K562 (cell line): Measurements from ENCODE around the gene BEND5. TPM values are rescaled to one million over a fixed set of nuclear protein-coding genes. Genes with fewer than 3 reads are reported as not detected.
A peak's percentile ranks its signal among the peaks of the same experiment; 100 is the strongest.

Source experiments
- ATAC-seq: fragments of 200-7000 bp; cut with Tn5 transposase; 3 replicates; pipeline ENCODE4 v1.9.1; 2020; ENCODE audit warnings: moderate library complexity
- BruUV-seq: library from RNA; stranded (reverse); fragments of 400-500 nt; replicated peaks from 2 replicates; lab custom pipeline; 2021; lab: Mats Ljungman, UMichigan
- CTCF ChIA-PET: fragments of 300-600 bp; formaldehyde crosslinking; extraction: SDS; loops from one replicate; lab custom pipeline; 2021; ENCODE audit warnings: low intra/inter-chr PET ratio; lab: Yijun Ruan, JAX
- POLR2A ChIA-PET: fragments of 300-600, 350-650 bp; sonication (Branson Sonifier 250); formaldehyde crosslinking; extraction: SDS; loops from one replicate; lab custom pipeline; 2021; ENCODE audit warnings: antibody characterized with exemption, inconsistent platforms; lab: Yijun Ruan, JAX
- DNase-seq, 4 experiments: peaks; one replicate each; pipeline versions ENCODE4 v3.0.0 to v3.0.0-alpha.2; 2011 to 2018; ENCODE audit warnings: low spot score in 3 of 4, mixed read lengths in 3 of 4; ENCODE audit errors: extremely low read depth in 1 of 4
- FAIRE-seq: peaks from 2 replicates; lab custom pipeline; 2011; peaks lifted over from hg19 to GRCh38; lab: Jason Lieb, UNC
- H2AFZ ChIP-seq: 2 replicates; pipeline ENCODE4 v1.6.0; 2011; ENCODE audit warnings: low read depth, low read length, control low read depth, inconsistent platforms
- H3K27ac ChIP-seq: fragments of 200-600 bp; 3 replicates; pipeline ENCODE4 v1.8.0; 2011; ENCODE audit warnings: low read depth, mild to moderate bottlenecking, control low read depth, inconsistent platforms, low read length, moderate library complexity, mixed read lengths; ENCODE audit errors: extremely low read depth
- H3K27me3 ChIP-seq, 2 experiments: fragments of 300-600 bp in 1 of 2; 2 replicates in 1 of 2; 3 replicates in 1 of 2; pipeline versions ENCODE4 v1.6.0 to v1.8.0; 2011; ENCODE audit warnings: inconsistent platforms in 2 of 2, low read length in 2 of 2, mild to moderate bottlenecking in 1 of 2, mixed read lengths in 1 of 2, moderate library complexity in 1 of 2; ENCODE audit not compliant: control insufficient read depth in 2 of 2, insufficient read depth in 2 of 2
- H3K36me3 ChIP-seq: fragments of 300-600 bp; 3 replicates; pipeline ENCODE4 v1.8.0; 2011; ENCODE audit warnings: mild to moderate bottlenecking, low read length, inconsistent platforms; ENCODE audit not compliant: control insufficient read depth, insufficient read depth
- H3K4me1 ChIP-seq, 2 experiments: fragments of 200-600 bp in 1 of 2; replicated peaks in 1 of 2; 2 replicates in 1 of 2; 3 replicates in 1 of 2; pipeline versions ENCODE4 v1.5.1 to v1.8.0; 2011; ENCODE audit warnings: inconsistent platforms in 2 of 2, low read length in 2 of 2, mild to moderate bottlenecking in 1 of 2, mixed read lengths in 1 of 2, moderate library complexity in 1 of 2; ENCODE audit not compliant: control insufficient read depth in 2 of 2, insufficient read depth in 2 of 2
- H3K4me2 ChIP-seq: 2 replicates; pipeline ENCODE4 v1.6.1; 2011; ENCODE audit warnings: low read length, control low read depth, inconsistent platforms, mixed read lengths; ENCODE audit not compliant: insufficient read depth
- H3K4me3 ChIP-seq: fragments of 200-600 bp; sonication (generic), shearing (Covaris generic); 2 replicates; pipeline ENCODE4 v1.5.1; 2016; ENCODE audit warnings: control low read depth, inconsistent platforms
- H3K79me2 ChIP-seq: fragments of 200-600 bp; 3 replicates; pipeline ENCODE4 v1.8.0; 2011; ENCODE audit warnings: low read length, inconsistent platforms; ENCODE audit not compliant: control insufficient read depth, insufficient read depth
- H3K9ac ChIP-seq, 2 experiments: 2 replicates each; pipeline versions ENCODE4 v1.6.0 to v1.6.1; 2011; ENCODE audit warnings: low read depth in 2 of 2, low read length in 2 of 2, control low read depth in 1 of 2, inconsistent platforms in 1 of 2, mild to moderate bottlenecking in 1 of 2, mixed read lengths in 1 of 2; ENCODE audit not compliant: insufficient read depth in 1 of 2
- H3K9me1 ChIP-seq: one replicate; pipeline ENCODE4 v1.6.0; 2011; ENCODE audit warnings: inconsistent platforms, mild to moderate bottlenecking, low read length, moderate library complexity; ENCODE audit not compliant: control insufficient read depth, insufficient read depth
- H3K9me3 ChIP-seq: replicated peaks from 2 replicates; pipeline ENCODE4 v1.5.1; 2011; ENCODE audit warnings: low read depth, low read length, inconsistent platforms; ENCODE audit not compliant: control insufficient read depth, insufficient read depth
- H4K20me1 ChIP-seq: replicated peaks from 2 replicates; pipeline ENCODE4 v1.6.1; 2011; ENCODE audit warnings: low read length, inconsistent platforms, mixed read lengths; ENCODE audit not compliant: control insufficient read depth, insufficient read depth
- CREB1 ChIP-seq, 2 experiments: sonication (generic) in 1 of 2; formaldehyde crosslinking in 1 of 2; IDR thresholded peaks; 2 replicates each; pipeline versions ENCODE4 v1.6.1 to v1.8.0; 2012 to 2022; ENCODE audit warnings: inconsistent platforms in 1 of 2, mild to moderate bottlenecking in 1 of 2, missing genetic modification reagents in 1 of 2, moderate library complexity in 1 of 2
- CREM ChIP-seq: IDR thresholded peaks from 2 replicates; pipeline ENCODE4 v1.6.1; 2014; ENCODE audit warnings: antibody characterized with exemption, low read depth
- CXXC5 ChIP-seq: fragments of 250-450 bp; sonication (Bioruptor Pico); IDR thresholded peaks from 2 replicates; pipeline ENCODE4 v1.8.0; 2022; ENCODE audit warnings: inconsistent platforms, mild to moderate bottlenecking, moderate library complexity
- GTF2B ChIP-seq: IDR thresholded peaks from 2 replicates; pipeline ENCODE4 v1.6.1; 2011; ENCODE audit not compliant: insufficient read length; ENCODE audit errors: extremely low read depth
- HBP1 ChIP-seq: fragments of 450-650 bp; formaldehyde crosslinking; IDR thresholded peaks from 2 replicates; pipeline ENCODE4 v1.4.0; 2022; ENCODE audit warnings: missing genetic modification characterization
- MYBL2 ChIP-seq, 2 experiments: fragments of 450-650 bp in 1 of 2; sonication (generic) in 1 of 2; formaldehyde crosslinking in 1 of 2; IDR thresholded peaks; 2 replicates each; pipeline versions ENCODE4 v1.6.1 to v1.8.1; 2017 to 2022; ENCODE audit warnings: borderline replicate concordance in 1 of 2, inconsistent platforms in 1 of 2, low read depth in 1 of 2, mild to moderate bottlenecking in 1 of 2, missing genetic modification reagents in 1 of 2, moderate library complexity in 1 of 2
- PML ChIP-seq: IDR thresholded peaks from 2 replicates; pipeline ENCODE4 v1.6.1; 2012; ENCODE audit warnings: low read length, inconsistent platforms
- RAD21 ChIP-seq, 2 experiments: fragments of 250-450 bp in 1 of 2; fragments of 450-650 bp in 1 of 2; sonication (Bioruptor Pico) in 1 of 2; formaldehyde crosslinking in 1 of 2; IDR thresholded peaks in 1 of 2; conservative IDR thresholded peaks in 1 of 2; 2 replicates each; pipeline versions ENCODE4 v1.4.0 to v1.8.0; 2020 to 2022; ENCODE audit warnings: mild to moderate bottlenecking in 2 of 2, moderate library complexity in 1 of 2
- SMC3 ChIP-seq: conservative IDR thresholded peaks from 2 replicates; pipeline ENCODE4 v1.6.1; 2011; ENCODE audit warnings: low read depth, low read length, improper control_type of control experiment; ENCODE audit not compliant: insufficient read depth
- TRIM28 ChIP-seq: fragments of 450-650 bp; IDR thresholded peaks from 2 replicates; pipeline ENCODE4 v1.6.1; 2017
- ZFPM2 ChIP-seq: fragments of 250-450 bp; sonication (Bioruptor Pico); IDR thresholded peaks from 2 replicates; pipeline ENCODE4 v1.5.1; 2022; ENCODE audit warnings: mild to moderate bottlenecking
- ZNF263 ChIP-seq: sonication (generic); formaldehyde crosslinking; IDR thresholded peaks from 2 replicates; pipeline ENCODE4 v1.8.0; 2022; ENCODE audit warnings: mild to moderate bottlenecking, missing genetic modification reagents, borderline replicate concordance
- WGBS: fragments of 100-300 bp; shearing (Covaris generic); methylation state at CpG from one replicate; pipeline ENCODE4 v1.1.6; 2016; ENCODE audit warnings: low coverage, mixed read lengths; ENCODE audit not compliant: insufficient coverage; ENCODE audit errors: missing lambda C conversion rate; 5-methylcytosine and 5-hydroxymethylcytosine counted together
- in situ Hi-C: fragments of 300-500 bp; cut with MboI; formaldehyde crosslinking; loops from 4 replicates; pipeline ENCODE4 v1.15.0; 2018; ENCODE audit warnings: inconsistent platforms, mixed read lengths
- intact Hi-C: fragments of 100-400 bp; cut with micrococcal nuclease; formaldehyde crosslinking; loops from 2 replicates; pipeline ENCODE4 v1.14.2; 2022
- polyA plus RNA-seq, 8 experiments: library from polyadenylated mRNA; depleted of rRNA in 4 of 8; stranded (reverse) in 5 of 8; unstranded in 3 of 8; fragments of >200 nt; fragmentation: Nextera tagmentation in 2 of 8; fragmentation: Illumina TruSeq in 1 of 8; extraction: Ambion mirVana in 2 of 8; extraction: Trizol in 1 of 8; gene quantifications; 2 replicates each; pipeline versions ENCODE4 v1.2.1 to v1.2.3, GENCODE V29; 2011 to 2014; ENCODE audit warnings: inconsistent platforms in 1 of 8, missing spikeins in 1 of 8
- total RNA-seq, 7 experiments: library from RNA; depleted of rRNA in 6 of 7; stranded (reverse); fragments of >200 nt in 6 of 7; fragmentation: Illumina TruSeq in 2 of 7; extraction: Trizol in 2 of 7; gene quantifications; 2 replicates each; pipeline versions ENCODE4 v1.2.1 to v1.2.3, GENCODE V29; 2011 to 2021; ENCODE audit warnings: low replicate concordance in 1 of 7
- TF ChIP-seq, protein P1 (sequence below): fragments of 250-450 bp; sonication (Bioruptor Pico); IDR thresholded peaks from 2 replicates; pipeline ENCODE4 v1.8.0; 2021; ENCODE audit warnings: moderate library complexity, mild to moderate bottlenecking, inconsistent platforms
- TF ChIP-seq, protein P2 (sequence below): fragments of 250-450 bp; sonication (Bioruptor Pico); IDR thresholded peaks from 2 replicates; pipeline ENCODE4 v1.5.0; 2021; ENCODE audit warnings: mild to moderate bottlenecking, borderline replicate concordance
- TF ChIP-seq, protein P3 (sequence below), 2 experiments: fragments of 250-450 bp in 1 of 2; fragments of 450-650 bp in 1 of 2; sonication (Bioruptor Pico) in 1 of 2; IDR thresholded peaks; 2 replicates each; pipeline versions ENCODE4 v1.6.1 to v1.8.0; 2016 to 2021; ENCODE audit warnings: mild to moderate bottlenecking in 2 of 2, moderate library complexity in 2 of 2, missing compliant biosample characterization in 1 of 2, missing genetic modification characterization in 1 of 2

Gene BEND5
- total and polyA plus RNA-seq, 9 of the 15 experiments (the other 6 are each of a cell fraction or from before 2014, with no cell fraction given) = not detected

DNA sequence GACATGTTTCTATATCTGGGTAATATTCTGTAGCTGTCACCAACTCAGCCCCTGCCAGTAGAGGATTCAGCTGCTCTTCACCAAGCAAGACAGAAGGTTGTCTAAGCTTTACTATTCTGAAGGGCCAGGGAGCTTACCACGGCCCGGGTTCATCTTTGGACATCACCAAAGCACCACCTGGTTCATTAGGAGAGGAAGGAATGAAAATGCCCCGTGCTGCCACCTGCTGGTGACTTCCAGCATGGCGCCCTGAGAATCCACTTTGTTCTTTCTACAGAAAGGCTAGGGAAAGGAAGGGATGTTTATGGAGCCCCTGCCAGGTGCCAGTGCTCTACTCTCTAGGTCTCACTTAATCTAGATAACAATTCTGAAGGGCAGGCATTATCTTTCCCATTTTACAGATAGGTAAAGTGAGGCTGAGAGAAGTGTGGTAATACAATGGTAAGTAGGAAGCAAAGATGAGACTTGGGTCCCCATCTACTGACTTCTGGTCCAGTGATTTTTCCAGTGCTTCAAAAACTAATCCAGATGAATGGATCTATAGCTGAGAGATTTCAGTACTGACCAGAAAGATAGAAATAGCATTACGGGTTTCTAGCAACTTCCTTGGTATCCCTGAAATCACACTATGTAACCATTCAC is 79.5 kb downstream of the BEND5 start:
- Histone ChIP-seq H3K27ac (no peak overlapping the region), H2AFZ (no peak overlapping the region), H3K36me3 (no peaks in the 10 kb centered on the region), H3K9me1 (no peaks in the 10 kb centered on the region), H3K4me3 (no peak overlapping the region), H3K9me3 (no peaks in the 10 kb centered on the region), H3K4me2 (no peak overlapping the region), H3K4me1 (no peaks in the 10 kb centered on the region), H3K27me3 (0 out of 5 replicates have a peak, but pooled peaks cover 0 to 6% of the 10 kb centered on the region in 2 experiments), H3K79me2 (no peaks in the 10 kb centered on the region), H4K20me1 (no peaks in the 10 kb centered on the region), H3K9ac (no peak overlapping the region)
- BruUV-seq = no TSS peak
- intact Hi-C loops = loop anchor here (1.0 kb wide), 1 partner anchor 125 kb away; no protein-coding TSS in a partner anchor
- CTCF ChIA-PET = interaction anchor here (0.8 kb wide), 1 partner anchor 589 kb away, joined by 3 read pairs; no protein-coding TSS in a partner anchor
- 1% methylated on average over 5 of the region's 5 CpGs for WGBS
- in situ Hi-C loops = no loop called here
- FAIRE-seq = peak; percentile 78
- POLR2A ChIA-PET = no interaction called here
- DNase-seq = peak; percentile 57 to 75 (median 68)
- ATAC-seq = peak; percentile 85
- TF ChIP-seq, protein P1, sequence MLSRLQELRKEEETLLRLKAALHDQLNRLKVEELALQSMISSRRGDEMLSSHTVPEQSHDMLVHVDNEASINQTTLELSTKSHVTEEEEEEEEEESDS (CRISPR knock-in tag) = no peak
- TF ChIP-seq ZNF263 (CRISPR knock-in tag) (no peak), CXXC5 (CRISPR knock-in tag) (no peak), CREB1 (IDR thresholded peaks at IDR 0.05) (no peak), CREB1 (CRISPR knock-in tag; IDR thresholded peaks at IDR 0.05) (no peak), TRIM28 (no peak), PML (no peak), CREM (no peak), HBP1 (CRISPR knock-in tag) (no peak), RAD21 (CRISPR knock-in tag; conservative IDR thresholded peaks at IDR 0.05 in 1 of 2, IDR thresholded peaks at IDR 0.05 in 1 of 2) (peak; percentile 17 to 53), MYBL2 (IDR thresholded peaks at IDR 0.05; ENCODE audit: low read depth) (no peak), MYBL2 (CRISPR knock-in tag; IDR thresholded peaks at IDR 0.05; ENCODE audit: borderline replicate concordance) (no peak), SMC3 (peak; percentile 59), ZFPM2 (CRISPR knock-in tag) (no peak), GTF2B (no peak)
- TF ChIP-seq, protein P2, sequence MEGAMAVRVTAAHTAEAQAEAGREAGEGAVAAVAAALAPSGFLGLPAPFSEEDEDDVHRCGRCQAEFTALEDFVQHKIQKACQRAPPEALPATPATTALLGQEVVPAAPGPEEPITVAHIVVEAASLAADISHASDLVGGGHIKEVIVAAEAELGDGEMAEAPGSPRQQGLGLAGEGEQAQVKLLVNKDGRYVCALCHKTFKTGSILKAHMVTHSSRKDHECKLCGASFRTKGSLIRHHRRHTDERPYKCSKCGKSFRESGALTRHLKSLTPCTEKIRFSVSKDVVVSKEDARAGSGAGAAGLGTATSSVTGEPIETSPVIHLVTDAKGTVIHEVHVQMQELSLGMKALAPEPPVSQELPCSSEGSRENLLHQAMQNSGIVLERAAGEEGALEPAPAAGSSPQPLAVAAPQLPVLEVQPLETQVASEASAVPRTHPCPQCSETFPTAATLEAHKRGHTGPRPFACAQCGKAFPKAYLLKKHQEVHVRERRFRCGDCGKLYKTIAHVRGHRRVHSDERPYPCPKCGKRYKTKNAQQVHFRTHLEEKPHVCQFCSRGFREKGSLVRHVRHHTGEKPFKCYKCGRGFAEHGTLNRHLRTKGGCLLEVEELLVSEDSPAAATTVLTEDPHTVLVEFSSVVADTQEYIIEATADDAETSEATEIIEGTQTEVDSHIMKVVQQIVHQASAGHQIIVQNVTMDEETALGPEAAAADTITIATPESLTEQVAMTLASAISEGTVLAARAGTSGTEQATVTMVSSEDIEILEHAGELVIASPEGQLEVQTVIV (CRISPR knock-in tag) = no peak
- TF ChIP-seq, protein P3, sequence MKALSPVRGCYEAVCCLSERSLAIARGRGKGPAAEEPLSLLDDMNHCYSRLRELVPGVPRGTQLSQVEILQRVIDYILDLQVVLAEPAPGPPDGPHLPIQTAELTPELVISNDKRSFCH (CRISPR knock-in tag; IDR thresholded peaks at IDR 0.05) = no peak
- TF ChIP-seq, protein P3 (tag; IDR thresholded peaks at IDR 0.05) = no peak
